Panc1 (cell line): ENCODE data around the gene LNPEP.

Experiments
- CTCF ChIP-seq: fragments of 450-650 bp; IDR thresholded peaks from 2 replicates; pipeline ENCODE4 v1.5.1; 2017; ENCODE audit warnings: mild to moderate bottlenecking
- POLR2AphosphoS5 ChIP-seq: IDR thresholded peaks from 2 replicates; pipeline ENCODE4 v1.6.1; 2012; ENCODE audit warnings: mild to moderate bottlenecking, low read depth, low read length, moderate library complexity
- REST ChIP-seq, 2 experiments: IDR thresholded peaks; 2 replicates each; pipeline ENCODE4 v1.6.1; 2011 to 2012; ENCODE audit warnings: low read depth in 2 of 2, control low read depth in 1 of 2, low read length in 1 of 2, mild to moderate bottlenecking in 1 of 2, moderate library complexity in 1 of 2; ENCODE audit not compliant: insufficient read depth in 1 of 2
- SIN3A ChIP-seq: IDR thresholded peaks from 2 replicates; pipeline ENCODE4 v1.6.1; 2012; ENCODE audit warnings: low read depth, mild to moderate bottlenecking, low read length, moderate library complexity, borderline replicate concordance; ENCODE audit not compliant: insufficient read depth

GRCh38 chr5:97067296-97067850 lies 131.5 kb downstream of the LNPEP start:
- TF ChIP-seq CTCF (no peak), REST (IDR thresholded peaks at IDR 0.05; ENCODE audit: insufficient read depth in 1 of 2, low read depth in 2 of 2, low read length in 1 of 2) (no peak), POLR2AphosphoS5 (no peak), SIN3A (no peak)
